ENCODE results near the gene PDZRN3.

Gene PDZRN3

DNA sequence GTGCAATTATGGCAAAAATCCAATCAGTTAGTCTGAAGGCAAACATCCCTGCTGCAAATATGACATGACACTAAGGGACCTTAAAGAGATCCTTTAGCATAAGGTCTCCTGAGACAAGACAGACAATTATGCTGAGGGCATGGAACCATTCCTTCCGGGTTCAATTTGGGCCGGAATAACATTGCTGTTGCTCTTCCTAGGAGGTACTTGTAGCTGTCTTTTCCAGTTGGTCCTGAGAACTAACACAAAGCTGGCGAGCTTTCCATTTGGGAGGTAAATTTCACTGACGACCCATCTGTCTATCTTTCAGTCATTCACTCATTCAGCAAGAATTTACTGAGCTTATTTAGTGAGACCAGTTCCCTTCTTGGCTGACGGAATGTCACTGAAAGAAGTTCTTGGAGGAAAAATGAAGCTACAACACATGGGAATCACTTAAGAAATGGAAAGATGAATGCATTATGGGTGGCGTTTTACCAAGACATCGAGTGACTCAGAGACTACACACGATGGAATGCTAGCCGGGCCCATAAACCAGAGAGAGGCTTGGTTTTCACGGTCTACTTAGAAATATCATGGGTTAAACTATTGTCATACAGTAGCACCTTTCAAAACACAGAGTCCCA lies 215.5 kb downstream of the PDZRN3 start:
- H3K4me3 ChIP-seq (ENCODE audit: low read depth, low read length) = no peak overlapping the region
- ChIA-PET CTCF (interaction anchor here (0.7 to 1.2 kb wide), 2 partner anchors 9 to 24 kb away, joined by 3 to 4 read pairs; no protein-coding TSS in a partner anchor), POLR2A (no interaction called here)
- peak; percentile 40 for DNase-seq (ENCODE audit: low read depth, low spot score)
- TF ChIP-seq, protein P1, sequence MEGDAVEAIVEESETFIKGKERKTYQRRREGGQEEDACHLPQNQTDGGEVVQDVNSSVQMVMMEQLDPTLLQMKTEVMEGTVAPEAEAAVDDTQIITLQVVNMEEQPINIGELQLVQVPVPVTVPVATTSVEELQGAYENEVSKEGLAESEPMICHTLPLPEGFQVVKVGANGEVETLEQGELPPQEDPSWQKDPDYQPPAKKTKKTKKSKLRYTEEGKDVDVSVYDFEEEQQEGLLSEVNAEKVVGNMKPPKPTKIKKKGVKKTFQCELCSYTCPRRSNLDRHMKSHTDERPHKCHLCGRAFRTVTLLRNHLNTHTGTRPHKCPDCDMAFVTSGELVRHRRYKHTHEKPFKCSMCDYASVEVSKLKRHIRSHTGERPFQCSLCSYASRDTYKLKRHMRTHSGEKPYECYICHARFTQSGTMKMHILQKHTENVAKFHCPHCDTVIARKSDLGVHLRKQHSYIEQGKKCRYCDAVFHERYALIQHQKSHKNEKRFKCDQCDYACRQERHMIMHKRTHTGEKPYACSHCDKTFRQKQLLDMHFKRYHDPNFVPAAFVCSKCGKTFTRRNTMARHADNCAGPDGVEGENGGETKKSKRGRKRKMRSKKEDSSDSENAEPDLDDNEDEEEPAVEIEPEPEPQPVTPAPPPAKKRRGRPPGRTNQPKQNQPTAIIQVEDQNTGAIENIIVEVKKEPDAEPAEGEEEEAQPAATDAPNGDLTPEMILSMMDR (IDR thresholded peaks at IDR 0.05; ENCODE audit: insufficient read depth, low read length, missing control alignments) = no peak

GRCh38 chr3:73408634-73409033 lies 216.1 kb downstream of the PDZRN3 start:
- ChIA-PET CTCF (interaction anchor here (1.2 kb wide), 1 partner anchor 8 kb away, joined by 4 read pairs; no protein-coding TSS in a partner anchor), POLR2A (no interaction called here)

GRCh38 chr3:73407577-73407976 lies 217.2 kb downstream of the PDZRN3 start:
- no peak overlapping the region for H3K4me3 ChIP-seq (ENCODE audit: low read depth, low read length)
- POLR2A ChIA-PET = interaction anchor here (0.6 kb wide), 1 partner anchor 50 kb away, joined by 3 read pairs; no protein-coding TSS in a partner anchor
- no peak for DNase-seq (ENCODE audit: low read depth, low spot score)
- CTCF ChIA-PET = interaction anchor here (1.5 kb wide), 1 partner anchor 25 kb away, joined by 4 read pairs; no protein-coding TSS in a partner anchor
- TF ChIP-seq, protein P1 (IDR thresholded peaks at IDR 0.05; ENCODE audit: insufficient read depth, low read length, missing control alignments) = no peak

More at GRCh38 chr3:73408634-73409033, 216.1 kb downstream of the PDZRN3 start:
- DNase-seq (ENCODE audit: low read depth, low spot score) = no peak
- TF ChIP-seq, protein P1 (IDR thresholded peaks at IDR 0.05; ENCODE audit: insufficient read depth, low read length, missing control alignments) = no peak
- no peak overlapping the region for H3K4me3 ChIP-seq (ENCODE audit: low read depth, low read length)

GRCh38 chr3:73405853-73406252 lies 218.9 kb downstream of the PDZRN3 start:
- ChIA-PET CTCF (no interaction called here), POLR2A (no interaction called here)

GRCh38 chr3:73405000-73405399 lies 219.7 kb downstream of the PDZRN3 start:
- CTCF ChIA-PET = no interaction called here
- no peak overlapping the region for H3K4me3 ChIP-seq (ENCODE audit: low read depth, low read length)

More at GRCh38 chr3:73405853-73406252, 218.9 kb downstream of the PDZRN3 start:
- no peak overlapping the region for H3K4me3 ChIP-seq (ENCODE audit: low read depth, low read length)
- no peak for DNase-seq (ENCODE audit: low read depth, low spot score)
- TF ChIP-seq, protein P1 (IDR thresholded peaks at IDR 0.05; ENCODE audit: insufficient read depth, low read length, missing control alignments) = no peak

DNA sequence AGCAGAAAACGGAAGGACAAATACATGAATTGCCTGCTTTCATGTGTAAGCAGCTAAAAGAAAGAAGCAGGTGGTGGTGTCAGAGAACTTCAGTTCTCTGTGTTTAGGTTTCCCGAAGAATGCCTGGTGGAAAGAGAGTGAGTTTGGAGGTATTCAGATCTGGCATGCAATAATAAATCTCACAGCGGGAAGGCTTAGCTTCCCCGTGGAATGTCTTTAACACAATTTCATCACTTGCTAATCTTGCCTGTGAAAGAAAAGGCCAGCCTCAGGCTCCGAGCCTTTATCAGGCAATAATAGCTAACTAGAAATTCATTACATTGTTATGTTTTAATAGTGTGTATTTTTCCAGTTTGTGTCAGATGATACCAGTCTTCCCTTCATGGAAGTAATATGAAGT lies 220.3 kb downstream of the PDZRN3 start:
- CTCF ChIA-PET = no interaction called here

More at GRCh38 chr3:73405000-73405399, 219.7 kb downstream of the PDZRN3 start:
- DNase-seq (ENCODE audit: low read depth, low spot score) = no peak
- TF ChIP-seq, protein P1 (IDR thresholded peaks at IDR 0.05; ENCODE audit: insufficient read depth, low read length, missing control alignments) = no peak
- POLR2A ChIA-PET = no interaction called here

More for the DNA sequence above, 220.3 kb downstream of the PDZRN3 start:
- POLR2A ChIA-PET = no interaction called here
- TF ChIP-seq, protein P1 (IDR thresholded peaks at IDR 0.05; ENCODE audit: insufficient read depth, low read length, missing control alignments) = no peak
- H3K4me3 ChIP-seq (ENCODE audit: low read depth, low read length) = no peak overlapping the region
- DNase-seq (ENCODE audit: low read depth, low spot score) = no peak

All from AG04449 (cell line).